Natural killer cell (primary cell): ENCODE data around the gene FSTL4. TPM values are rescaled to one million over a fixed set of nuclear protein-coding genes. Genes with fewer than 3 reads are reported as not detected.

Source experiments
- ATAC-seq, 3 donors: fragments of 150-1000 bp in 2 of 3; fragments of 200-7000 bp in 1 of 3; cut with Tn5 transposase; 1 replicate in 1 of 3; 2 replicates in 2 of 3; pipeline ENCODE4 v1.10.0; 2021; ENCODE audit warnings: mild to moderate bottlenecking in 2 of 3, moderate library complexity in 2 of 3
- DNase-seq, 2 donors: peaks; one replicate each; pipeline versions ENCODE4 v3.0.0 to v3.0.0-alpha.2; 2013 to 2021; ENCODE audit warnings: mixed read lengths in 1 of 2
- H3K27ac ChIP-seq: one replicate; pipeline ENCODE4 v1.5.1; 2013; ENCODE audit warnings: mild to moderate bottlenecking, low read length
- H3K27me3 ChIP-seq: one replicate; pipeline ENCODE4 v1.6.1; 2013; ENCODE audit warnings: low read length; ENCODE audit not compliant: control insufficient read depth, insufficient read depth
- H3K36me3 ChIP-seq: one replicate; pipeline ENCODE4 v1.6.1; 2013; ENCODE audit warnings: low read length; ENCODE audit not compliant: control insufficient read depth, insufficient read depth
- H3K4me1 ChIP-seq: one replicate; pipeline ENCODE4 v1.6.1; 2013; ENCODE audit warnings: low read length; ENCODE audit not compliant: control insufficient read depth, insufficient read depth
- H3K4me3 ChIP-seq: one replicate; pipeline ENCODE4 v1.5.1; 2013; ENCODE audit warnings: low read length
- H3K9me3 ChIP-seq: one replicate; pipeline ENCODE4 v1.6.1; 2013; ENCODE audit warnings: low read length; ENCODE audit not compliant: control insufficient read depth, insufficient read depth
- H3K27ac Mint-ChIP-seq, 2 donors: one replicate each; pipeline ENCODE4 v1.8.0; 2022; ENCODE audit warnings: mild to moderate bottlenecking in 2 of 2, mixed read lengths in 2 of 2, moderate library complexity in 1 of 2
- H3K27me3 Mint-ChIP-seq, 2 donors: one replicate each; pipeline ENCODE4 v1.8.0; 2022; ENCODE audit warnings: low read depth in 2 of 2, mixed read lengths in 2 of 2
- H3K36me3 Mint-ChIP-seq: one replicate; pipeline ENCODE4 v1.8.0; 2022; ENCODE audit warnings: mixed read lengths
- H3K4me1 Mint-ChIP-seq, 2 donors: one replicate each; pipeline ENCODE4 v1.8.0; 2022; ENCODE audit warnings: mixed read lengths in 2 of 2
- H3K4me3 Mint-ChIP-seq: one replicate; pipeline ENCODE4 v1.8.0; 2022; ENCODE audit warnings: mild to moderate bottlenecking, moderate library complexity, mixed read lengths
- H3K9me3 Mint-ChIP-seq, 2 donors: one replicate each; pipeline ENCODE4 v1.8.0; 2022; ENCODE audit warnings: mixed read lengths in 2 of 2
- CTCF ChIP-seq: fragments of 200-600 bp; IDR thresholded peaks from one replicate; pipeline ENCODE4 v1.8.0; 2022; ENCODE audit warnings: antibody characterized with exemption
- WGBS: methylation state at CpG from one replicate; pipeline ENCODE4 v1.1.7; 2013; ENCODE audit warnings: missing lambda C conversion rate; ENCODE audit not compliant: insufficient coverage; 5-methylcytosine and 5-hydroxymethylcytosine counted together
- intact Hi-C: fragments of 100-400 bp; cut with micrococcal nuclease; formaldehyde crosslinking; loops from one replicate; pipeline ENCODE4 v1.14.2; 2022
- total RNA-seq, 4 donors: library from RNA; stranded (reverse); fragments of 120-200 nt in 1 of 4; gene quantifications; one replicate each; pipeline versions ENCODE4 v1.2.3 to v1.2.4, GENCODE V29; 2013 to 2022

Gene FSTL4
- total RNA-seq, 3 donors from 2014 or later (not counting 1 experiment from before 2014, with no cell fraction given): 0.11 to 0.75 (median 0.55) TPM

- Mint-ChIP-seq H3K4me1 (no peaks in the 10 kb centered on the region), H3K36me3 (no peaks in the 10 kb centered on the region), H3K27me3 (peaks cover 0 to 8% of the 10 kb centered on the region in 2 donors), H3K9me3 (no peaks in the 10 kb centered on the region), H3K4me3 (no peak overlapping the region), H3K27ac (no peak overlapping the region)
- ATAC-seq (no peak), DNase-seq (no peak)
- Histone ChIP-seq H3K9me3 (no peaks in the 10 kb centered on the region), H3K27me3 (no peaks in the 10 kb centered on the region), H3K4me1 (no peaks in the 10 kb centered on the region), H3K27ac (no peak overlapping the region), H3K4me3 (no peak overlapping the region), H3K36me3 (no peaks in the 10 kb centered on the region)
- intact Hi-C loops: no loop called here
- 76% methylated on average over 18 of the region's 18 CpGs for WGBS
- TF ChIP-seq CTCF: no peak
These were observed 346.4 kb downstream of the FSTL4 start for GRCh38 chr5:133265720-133266526.

DNA sequence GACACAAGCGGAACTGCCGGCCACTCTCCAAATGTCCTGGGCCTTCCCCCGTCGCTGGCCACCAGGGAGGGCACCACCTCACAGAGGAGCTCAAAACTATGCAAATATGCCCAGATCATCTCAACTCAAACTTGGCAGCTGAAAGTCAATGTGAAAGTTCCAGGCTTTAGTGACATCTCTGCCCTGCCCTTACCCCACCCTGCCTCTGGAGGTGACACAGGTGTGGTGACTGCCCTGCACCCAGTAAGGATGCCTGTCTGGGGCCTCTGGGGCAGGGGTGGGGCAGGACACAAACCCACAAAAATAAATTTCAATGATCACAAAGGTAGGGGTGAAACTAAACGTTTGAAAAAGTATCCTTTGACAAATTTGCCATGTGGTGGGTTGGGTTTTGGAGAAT lies 347.1 kb downstream of the FSTL4 start:
- no peak for TF ChIP-seq CTCF
- intact Hi-C loops: no loop called here
- ATAC-seq (no peak), DNase-seq (no peak)
- Mint-ChIP-seq H3K9me3 (no peaks in the 10 kb centered on the region), H3K27me3 (peaks cover 0 to 8% of the 10 kb centered on the region in 2 donors), H3K36me3 (no peaks in the 10 kb centered on the region), H3K27ac (no peak overlapping the region), H3K4me3 (no peak overlapping the region), H3K4me1 (no peaks in the 10 kb centered on the region)
- no peaks in the 10 kb centered on the region for H3K27me3 ChIP-seq
- H3K4me1 ChIP-seq: no peaks in the 10 kb centered on the region
- no peaks in the 10 kb centered on the region for H3K36me3 ChIP-seq
- 82% methylated on average over 4 of the region's 5 CpGs for whole genome bisulfite sequencing
- H3K27ac ChIP-seq: no peak overlapping the region
- no peak overlapping the region for H3K4me3 ChIP-seq
- no peaks in the 10 kb centered on the region for H3K9me3 ChIP-seq

DNA sequence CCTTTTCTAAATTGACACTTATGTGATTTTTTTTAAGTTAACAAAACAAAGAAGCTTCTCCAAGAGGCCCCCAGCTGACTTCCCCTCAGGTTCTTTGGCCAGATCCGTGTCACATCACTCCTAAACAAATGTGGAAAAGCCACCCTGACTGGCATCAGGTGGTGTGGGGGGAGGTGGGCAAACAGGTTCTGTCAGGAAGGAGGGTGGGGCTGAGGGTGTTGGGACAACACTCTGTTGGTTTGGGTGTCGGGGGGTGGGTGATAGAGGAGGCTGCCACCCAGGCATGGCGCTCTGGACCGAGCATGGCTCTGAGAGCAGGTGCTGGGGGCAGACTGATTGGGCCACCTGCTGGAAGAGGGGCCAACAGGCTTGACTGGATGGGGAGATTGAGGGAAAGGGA lies 349.7 kb downstream of the FSTL4 start:
- Histone ChIP-seq H3K27me3 (no peaks in the 10 kb centered on the region), H3K9me3 (no peaks in the 10 kb centered on the region), H3K4me3 (no peak overlapping the region), H3K36me3 (no peaks in the 10 kb centered on the region), H3K27ac (no peak overlapping the region), H3K4me1 (no peaks in the 10 kb centered on the region)
- DNase-seq (no peak), ATAC-seq (no peak)
- 85% methylated on average over 4 of the region's 4 CpGs for WGBS
- Mint-ChIP-seq H3K9me3 (no peaks in the 10 kb centered on the region), H3K36me3 (no peaks in the 10 kb centered on the region), H3K27ac (no peak overlapping the region), H3K27me3 (peaks cover 0 to 8% of the 10 kb centered on the region in 2 donors), H3K4me3 (no peak overlapping the region), H3K4me1 (no peaks in the 10 kb centered on the region)
- no peak for TF ChIP-seq CTCF
- intact Hi-C loops: no loop called here

DNA sequence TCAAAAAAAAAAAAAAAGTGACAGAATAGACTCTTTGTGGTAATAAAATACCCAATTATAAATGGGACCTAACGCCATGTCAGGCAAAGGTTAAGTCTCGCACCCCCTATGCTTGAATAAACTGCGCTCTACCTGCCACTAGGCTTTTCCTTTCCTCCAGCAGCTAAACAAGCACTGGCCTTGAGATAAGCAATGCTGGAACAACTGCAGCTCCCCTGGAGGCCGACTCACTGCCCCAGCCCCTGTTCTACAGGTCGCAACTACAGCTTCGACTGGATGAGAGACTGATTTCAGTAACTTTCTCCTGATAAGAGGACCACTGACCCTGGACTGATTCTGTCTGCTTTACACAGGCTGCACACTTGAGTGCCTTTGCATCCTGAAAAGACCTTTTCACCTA lies 350.3 kb downstream of the FSTL4 start:
- Mint-ChIP-seq H3K4me1 (no peaks in the 10 kb centered on the region), H3K27me3 (peaks cover 0 to 8% of the 10 kb centered on the region in 2 donors), H3K36me3 (no peaks in the 10 kb centered on the region), H3K4me3 (no peak overlapping the region), H3K27ac (no peak overlapping the region), H3K9me3 (no peaks in the 10 kb centered on the region)
- H3K4me3 ChIP-seq: no peak overlapping the region
- no peaks in the 10 kb centered on the region for H3K27me3 ChIP-seq
- 90% methylated on average over 6 of the region's 6 CpGs for WGBS
- intact Hi-C loops: no loop called here
- ATAC-seq (no peak), DNase-seq (no peak)
- H3K9me3 ChIP-seq: no peaks in the 10 kb centered on the region
- no peak overlapping the region for H3K27ac ChIP-seq
- no peaks in the 10 kb centered on the region for H3K36me3 ChIP-seq
- no peak for TF ChIP-seq CTCF
- no peaks in the 10 kb centered on the region for H3K4me1 ChIP-seq
